Activated naive CD8-positive, alpha-beta T cell (primary cell): ENCODE measurements around the gene NAMPT.

ENCODE experiments used
- H3K27ac Mint-ChIP-seq: one replicate; pipeline ENCODE4 v1.8.0; 2021; ENCODE audit warnings: mixed read lengths
- H3K27me3 Mint-ChIP-seq: one replicate; pipeline ENCODE4 v1.8.0; 2021; ENCODE audit warnings: mixed read lengths
- H3K36me3 Mint-ChIP-seq: one replicate; pipeline ENCODE4 v1.8.0; 2021; ENCODE audit warnings: mixed read lengths
- H3K4me1 Mint-ChIP-seq: one replicate; pipeline ENCODE4 v1.8.0; 2021; ENCODE audit warnings: low read depth, mixed read lengths
- H3K4me3 Mint-ChIP-seq: one replicate; pipeline ENCODE4 v1.8.0; 2021; ENCODE audit warnings: mild to moderate bottlenecking, mixed read lengths
- H3K9me3 Mint-ChIP-seq: one replicate; pipeline ENCODE4 v1.8.0; 2021; ENCODE audit warnings: low read depth, mixed read lengths

NAMPT gene

GRCh38 chr7:106270122-106270977, 14.4 kb downstream of the NAMPT start:
- H3K4me3 Mint-ChIP-seq = no peak overlapping the region
- H3K36me3 Mint-ChIP-seq = peaks cover 43% of the 10 kb centered on the region
- H3K27ac Mint-ChIP-seq = peak overlapping the region; percentile 46
- H3K9me3 Mint-ChIP-seq = no peaks in the 10 kb centered on the region
- H3K4me1 Mint-ChIP-seq = peaks cover 18% of the 10 kb centered on the region
- H3K27me3 Mint-ChIP-seq = no peaks in the 10 kb centered on the region

- Mint-ChIP-seq H3K4me3 (no peak overlapping the region), H3K27ac (peak overlapping the region; percentile 41)
Observed at GRCh38 chr7:106269254-106269961, 15.4 kb downstream of the NAMPT start.

DNA sequence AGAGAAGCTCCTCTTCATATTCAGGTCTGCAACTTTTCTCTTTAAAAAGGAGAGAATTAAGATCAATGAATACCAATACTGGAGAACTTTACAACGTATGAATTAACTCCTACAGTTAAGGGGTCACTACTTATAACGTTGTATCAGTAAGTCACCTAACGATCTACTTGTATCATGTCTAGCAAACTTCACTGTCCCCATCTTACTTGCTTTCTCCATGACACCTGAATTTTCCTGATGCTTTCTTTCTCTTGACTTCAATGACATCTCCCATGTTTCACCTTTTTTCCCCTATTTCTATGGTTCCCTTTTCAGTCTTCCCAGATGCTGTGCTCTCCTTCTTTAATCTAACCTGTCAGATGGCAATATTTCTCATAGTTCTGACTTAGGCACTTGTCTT, 19.6 kb downstream of the NAMPT start:
- Mint-ChIP-seq H3K4me3 (no peak overlapping the region), H3K4me1 (peaks cover 33% of the 10 kb centered on the region), H3K27ac (peak overlapping the region; percentile 18), H3K36me3 (peaks cover 58% of the 10 kb centered on the region), H3K9me3 (no peaks in the 10 kb centered on the region), H3K27me3 (no peaks in the 10 kb centered on the region)

More at GRCh38 chr7:106269254-106269961, 15.4 kb downstream of the NAMPT start:
- no peaks in the 10 kb centered on the region for H3K27me3 Mint-ChIP-seq
- peaks cover 46% of the 10 kb centered on the region for H3K36me3 Mint-ChIP-seq
- peaks cover 17% of the 10 kb centered on the region for H3K4me1 Mint-ChIP-seq
- H3K9me3 Mint-ChIP-seq = no peaks in the 10 kb centered on the region

GRCh38 chr7:106262221-106262881, 22.4 kb downstream of the NAMPT start:
- H3K9me3 Mint-ChIP-seq = no peaks in the 10 kb centered on the region
- peaks cover 63% of the 10 kb centered on the region for H3K36me3 Mint-ChIP-seq
- peaks cover 38% of the 10 kb centered on the region for H3K4me1 Mint-ChIP-seq
- no peaks in the 10 kb centered on the region for H3K27me3 Mint-ChIP-seq
- H3K27ac Mint-ChIP-seq = peak overlapping the region; percentile 54
- H3K4me3 Mint-ChIP-seq = peak overlapping the region; percentile 27

DNA sequence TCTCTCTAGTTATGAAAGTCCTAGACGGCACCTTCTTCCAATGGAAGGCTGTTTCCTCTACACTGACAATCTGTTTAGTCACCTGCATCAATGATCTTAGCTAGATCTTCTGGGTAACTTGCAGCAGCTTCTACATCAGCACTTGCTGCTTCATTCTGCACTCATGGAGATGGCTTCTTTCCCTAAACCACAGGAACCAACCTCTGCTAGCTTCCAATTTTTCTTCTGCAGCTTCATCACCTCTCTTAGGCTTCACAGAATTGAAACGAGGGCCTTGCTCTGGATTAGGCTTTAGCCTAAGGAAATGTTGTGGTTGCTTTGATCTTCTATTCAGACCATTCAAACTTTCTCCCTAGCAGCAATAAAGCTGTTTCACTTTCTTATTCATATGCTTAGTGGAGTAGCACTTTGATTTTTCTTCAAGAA, 24.6 kb downstream of the NAMPT start:
- no peaks in the 10 kb centered on the region for H3K9me3 Mint-ChIP-seq
- peak overlapping the region; percentile 49 for H3K4me3 Mint-ChIP-seq
- H3K4me1 Mint-ChIP-seq = peaks cover 43% of the 10 kb centered on the region
- H3K27ac Mint-ChIP-seq = peak overlapping the region; percentile 64
- no peaks in the 10 kb centered on the region for H3K27me3 Mint-ChIP-seq
- peaks cover 54% of the 10 kb centered on the region for H3K36me3 Mint-ChIP-seq

GRCh38 chr7:106258789-106259188, 26.0 kb downstream of the NAMPT start:
- no peaks in the 10 kb centered on the region for H3K9me3 Mint-ChIP-seq
- no peaks in the 10 kb centered on the region for H3K27me3 Mint-ChIP-seq
- H3K36me3 Mint-ChIP-seq = peaks cover 56% of the 10 kb centered on the region
- no peak overlapping the region for H3K27ac Mint-ChIP-seq
- no peak overlapping the region for H3K4me3 Mint-ChIP-seq
- peaks cover 47% of the 10 kb centered on the region for H3K4me1 Mint-ChIP-seq

DNA sequence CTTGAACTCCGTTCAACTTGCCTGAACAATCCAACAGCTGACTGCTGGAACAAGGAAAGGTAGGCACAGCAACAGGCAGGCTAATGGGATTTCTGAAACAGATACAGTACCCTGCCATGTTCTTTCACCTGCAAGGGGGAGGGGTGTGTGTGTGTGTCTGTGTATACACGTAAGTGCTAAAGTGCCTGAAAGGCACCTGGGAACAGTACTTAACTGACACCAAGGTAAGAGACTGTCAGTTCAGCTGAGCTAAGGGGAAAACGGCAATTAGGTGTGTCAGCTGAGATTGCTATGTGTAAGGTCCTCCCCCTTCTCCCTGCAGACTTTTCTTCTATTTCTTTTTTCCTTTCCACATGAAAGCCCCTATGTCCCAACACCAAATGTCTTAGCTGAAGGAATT, 27.0 kb downstream of the NAMPT start:
- Mint-ChIP-seq H3K36me3 (peaks cover 52% of the 10 kb centered on the region), H3K4me3 (no peak overlapping the region), H3K27me3 (no peaks in the 10 kb centered on the region), H3K9me3 (no peaks in the 10 kb centered on the region), H3K27ac (peak overlapping the region; percentile 11), H3K4me1 (peaks cover 39% of the 10 kb centered on the region)

GRCh38 chr7:106256144-106256543, 28.6 kb downstream of the NAMPT start:
- Mint-ChIP-seq H3K27ac (no peak overlapping the region), H3K9me3 (no peaks in the 10 kb centered on the region), H3K27me3 (no peaks in the 10 kb centered on the region), H3K4me3 (no peak overlapping the region), H3K36me3 (peaks cover 54% of the 10 kb centered on the region), H3K4me1 (peaks cover 29% of the 10 kb centered on the region)

DNA sequence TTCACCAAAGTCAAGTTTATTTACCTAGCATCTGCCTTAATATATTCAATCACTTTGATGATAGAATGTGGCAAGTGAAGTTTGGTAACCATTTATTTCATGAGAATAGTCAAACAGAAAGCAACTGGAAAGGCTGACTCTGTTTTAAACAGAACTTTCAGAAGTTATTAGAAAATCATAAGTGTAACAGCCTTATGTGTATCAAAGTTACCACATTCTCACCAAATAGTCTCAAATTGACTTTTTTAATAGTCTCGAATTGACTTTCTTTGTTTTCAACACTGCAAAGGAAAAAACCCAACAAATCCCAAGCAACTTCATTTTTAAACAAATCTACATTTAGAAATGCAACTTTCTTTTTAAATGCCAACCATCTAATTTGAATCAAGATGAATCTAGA, 29.5 kb downstream of the NAMPT start:
- peak overlapping the region; percentile 30 for H3K27ac Mint-ChIP-seq
- H3K4me3 Mint-ChIP-seq = no peak overlapping the region
- H3K27me3 Mint-ChIP-seq = no peaks in the 10 kb centered on the region
- no peaks in the 10 kb centered on the region for H3K9me3 Mint-ChIP-seq
- H3K4me1 Mint-ChIP-seq = peaks cover 20% of the 10 kb centered on the region
- peaks cover 54% of the 10 kb centered on the region for H3K36me3 Mint-ChIP-seq

- Mint-ChIP-seq H3K27ac (peak overlapping the region; percentile 16), H3K4me3 (no peak overlapping the region), H3K4me1 (peaks cover 17% of the 10 kb centered on the region), H3K27me3 (no peaks in the 10 kb centered on the region), H3K9me3 (no peaks in the 10 kb centered on the region), H3K36me3 (peaks cover 50% of the 10 kb centered on the region)
Observed at GRCh38 chr7:106254525-106255116, 30.2 kb downstream of the NAMPT start.

- Mint-ChIP-seq H3K9me3 (peaks cover 9% of the 10 kb centered on the region), H3K4me1 (peaks cover 12% of the 10 kb centered on the region), H3K36me3 (peaks cover 48% of the 10 kb centered on the region), H3K27ac (no peak overlapping the region), H3K4me3 (no peak overlapping the region), H3K27me3 (no peaks in the 10 kb centered on the region)
Observed at GRCh38 chr7:106252568-106252967, 32.2 kb downstream of the NAMPT start.

- H3K4me3 Mint-ChIP-seq = no peak overlapping the region
- H3K27ac Mint-ChIP-seq = no peak overlapping the region
- H3K9me3 Mint-ChIP-seq = peaks cover 18% of the 10 kb centered on the region
- peaks cover 4% of the 10 kb centered on the region for H3K4me1 Mint-ChIP-seq
- H3K36me3 Mint-ChIP-seq = peaks cover 44% of the 10 kb centered on the region
- no peaks in the 10 kb centered on the region for H3K27me3 Mint-ChIP-seq
Observed at GRCh38 chr7:106249488-106249887, 35.3 kb downstream of the NAMPT start.

DNA sequence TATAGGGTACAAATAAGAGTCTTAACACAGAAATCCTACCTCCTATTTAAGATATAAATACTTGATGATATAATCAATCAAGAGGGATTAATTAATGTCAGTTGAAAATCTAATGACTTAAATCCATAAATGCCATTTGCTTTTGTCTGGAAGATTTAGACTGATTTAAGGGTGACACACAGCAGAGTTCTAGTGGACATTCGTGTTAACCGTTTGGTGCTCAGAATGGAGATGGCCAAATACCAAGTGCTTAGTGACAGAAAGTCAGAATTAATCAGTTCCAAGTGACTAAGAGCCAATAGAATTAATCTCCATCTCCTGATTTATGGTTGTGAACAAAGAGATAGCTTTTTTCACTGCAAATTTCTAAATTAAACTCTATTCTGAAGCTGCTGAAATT, 36.2 kb downstream of the NAMPT start:
- H3K27ac Mint-ChIP-seq = no peak overlapping the region
- no peaks in the 10 kb centered on the region for H3K4me1 Mint-ChIP-seq
- peaks cover 25% of the 10 kb centered on the region for H3K9me3 Mint-ChIP-seq
- H3K27me3 Mint-ChIP-seq = no peaks in the 10 kb centered on the region
- H3K4me3 Mint-ChIP-seq = no peak overlapping the region
- peaks cover 38% of the 10 kb centered on the region for H3K36me3 Mint-ChIP-seq

DNA sequence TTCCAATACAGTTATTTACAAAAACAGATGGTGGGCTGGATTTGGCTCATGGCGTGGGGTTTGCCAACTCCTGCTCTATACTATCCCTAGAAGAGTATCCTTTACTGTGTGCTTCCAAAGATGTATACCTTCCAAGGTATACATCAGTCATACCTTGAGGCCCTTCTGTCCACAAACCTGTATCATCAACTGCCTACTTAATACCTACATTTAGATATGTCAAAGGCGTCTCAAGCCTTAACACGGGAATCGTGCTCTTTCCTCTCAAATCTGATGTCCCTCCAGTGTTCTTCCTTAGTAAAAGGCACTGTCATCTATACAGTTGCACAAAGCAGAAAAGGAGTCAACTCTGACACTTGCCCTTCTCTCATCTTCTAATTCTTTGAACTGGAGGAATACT, 36.9 kb downstream of the NAMPT start:
- H3K4me3 Mint-ChIP-seq = no peak overlapping the region
- peak overlapping the region; percentile 54 for H3K27ac Mint-ChIP-seq
- peaks cover 33% of the 10 kb centered on the region for H3K36me3 Mint-ChIP-seq
- H3K4me1 Mint-ChIP-seq = no peaks in the 10 kb centered on the region
- peaks cover 30% of the 10 kb centered on the region for H3K9me3 Mint-ChIP-seq
- H3K27me3 Mint-ChIP-seq = no peaks in the 10 kb centered on the region
